Activated naive CD4-positive, alpha-beta T cell treated with anti-CD3 and anti-CD28 coated beads, Interleukin-2, amount 50 U/mL, for 72 hours (primary cell): Measurements from ENCODE around the gene IFT122. TPM values are rescaled to one million over a fixed set of nuclear protein-coding genes. Genes with fewer than 3 reads are reported as not detected.
"Not testable (repeated sequence)": the region's sequence is repeated elsewhere in the genome, so short reads cannot be mapped to it uniquely, and the experiment has no call there.

Experiments
- ATAC-seq, 2 donors: fragments of 150-1000 bp; cut with Tn5 transposase; 2 replicates each; pipeline ENCODE4 v1.10.0; 2021; ENCODE audit warnings: mild to moderate bottlenecking in 2 of 2, moderate library complexity in 2 of 2
- DNase-seq, 2 donors: peaks; one replicate each; pipeline ENCODE4 v3.0.0; 2021 to 2022; ENCODE audit warnings: low spot score in 2 of 2
- H3K27ac Mint-ChIP-seq, 2 donors: one replicate each; pipeline ENCODE4 v1.8.0; 2022; ENCODE audit warnings: mild to moderate bottlenecking in 2 of 2, mixed read lengths in 2 of 2
- H3K36me3 Mint-ChIP-seq, 2 donors: one replicate each; pipeline ENCODE4 v1.8.0; 2022; ENCODE audit warnings: mixed read lengths in 2 of 2
- H3K9me3 Mint-ChIP-seq, 2 donors: one replicate each; pipeline ENCODE4 v1.8.0; 2022; ENCODE audit warnings: mixed read lengths in 2 of 2
- total RNA-seq, 2 donors: library from RNA; stranded (reverse); gene quantifications; one replicate each; pipeline ENCODE4 v1.2.3, GENCODE V29; 2022

Gene IFT122
- total RNA-seq, 2 donors from 2014 or later = 29.5 to 39.8 TPM

- H3K27ac Mint-ChIP-seq = peak within 1 kb of the TSS in 1 of 2 donors; percentile 22
- H3K9me3 Mint-ChIP-seq = no peaks in the 10 kb centered on the region
- ATAC-seq = no peak
- H3K36me3 Mint-ChIP-seq = no peaks in the 10 kb centered on the region
- DNase-seq = no peak
These were observed 103.2 kb downstream of the IFT122 start, which contains the start of gene H1-8 for GRCh38 chr3:129543156-129543790. Gene H1-8 (plus strand): TSS chr3:129543175. CDS start chr3:129543219, 44 bp downstream.

- ATAC-seq (no peak), DNase-seq (no peak)
- H3K36me3 Mint-ChIP-seq = no peaks in the 10 kb centered on the region
- no peaks in the 10 kb centered on the region for H3K9me3 Mint-ChIP-seq
- peak overlapping the region in 1 of 2 donors; percentile 22 for H3K27ac Mint-ChIP-seq
These were observed 104.0 kb downstream of the IFT122 start for GRCh38 chr3:129543999-129544398.

GRCh38 chr3:129545951-129546350, 105.9 kb downstream of the IFT122 start:
- DNase-seq, H3K9me3 Mint-ChIP-seq, H3K36me3 Mint-ChIP-seq, H3K27ac Mint-ChIP-seq, ATAC-seq: not testable (repeated sequence)

GRCh38 chr3:129547241-129547640, 107.2 kb downstream of the IFT122 start:
- DNase-seq = no peak
- no peak overlapping the region for H3K27ac Mint-ChIP-seq
- H3K36me3 Mint-ChIP-seq = no peaks in the 10 kb centered on the region
- H3K9me3 Mint-ChIP-seq = no peaks in the 10 kb centered on the region
- ATAC-seq = no peak

- Mint-ChIP-seq H3K9me3 (no peaks in the 10 kb centered on the region), H3K27ac (no peak overlapping the region), H3K36me3 (no peaks in the 10 kb centered on the region)
- ATAC-seq (no peak), DNase-seq (no peak)
These were observed 108.3 kb downstream of the IFT122 start for GRCh38 chr3:129548104-129548965.

GRCh38 chr3:129549006-129549800, 109.2 kb downstream of the IFT122 start:
- DNase-seq = no peak
- no peak overlapping the region for H3K27ac Mint-ChIP-seq
- H3K36me3 Mint-ChIP-seq = no peaks in the 10 kb centered on the region
- no peaks in the 10 kb centered on the region for H3K9me3 Mint-ChIP-seq
- no peak for ATAC-seq

GRCh38 chr3:129549805-129550204, 109.8 kb downstream of the IFT122 start:
- no peak for DNase-seq
- no peak for ATAC-seq
- Mint-ChIP-seq H3K9me3 (no peaks in the 10 kb centered on the region), H3K27ac (no peak overlapping the region), H3K36me3 (no peaks in the 10 kb centered on the region)

GRCh38 chr3:129552287-129553050, 112.4 kb downstream of the IFT122 start:
- Mint-ChIP-seq H3K9me3 (no peaks in the 10 kb centered on the region), H3K27ac (no peak overlapping the region), H3K36me3 (no peaks in the 10 kb centered on the region)
- no peak for ATAC-seq
- no peak for DNase-seq

GRCh38 chr3:129553171-129553570, 113.1 kb downstream of the IFT122 start:
- no peaks in the 10 kb centered on the region for H3K36me3 Mint-ChIP-seq
- DNase-seq = no peak
- no peak overlapping the region for H3K27ac Mint-ChIP-seq
- ATAC-seq = no peak
- no peaks in the 10 kb centered on the region for H3K9me3 Mint-ChIP-seq

- DNase-seq (no peak), ATAC-seq (peak in 1 of 2 donors; percentile 55)
- H3K36me3 Mint-ChIP-seq = no peaks in the 10 kb centered on the region
- H3K9me3 Mint-ChIP-seq = no peaks in the 10 kb centered on the region
- no peak overlapping the region for H3K27ac Mint-ChIP-seq
These were observed 113.7 kb downstream of the IFT122 start for GRCh38 chr3:129553719-129554118.

- ATAC-seq (no peak), DNase-seq (no peak)
- H3K36me3 Mint-ChIP-seq = no peaks in the 10 kb centered on the region
- no peak overlapping the region for H3K27ac Mint-ChIP-seq
- H3K9me3 Mint-ChIP-seq = no peaks in the 10 kb centered on the region
These were observed 114.5 kb downstream of the IFT122 start for GRCh38 chr3:129554356-129555152.

GRCh38 chr3:129555153-129555550, 115.1 kb downstream of the IFT122 start:
- ATAC-seq = no peak
- Mint-ChIP-seq H3K9me3 (no peaks in the 10 kb centered on the region), H3K36me3 (no peaks in the 10 kb centered on the region), H3K27ac (no peak overlapping the region)
- no peak for DNase-seq

- Mint-ChIP-seq H3K27ac (no peak overlapping the region), H3K36me3 (no peaks in the 10 kb centered on the region), H3K9me3 (no peaks in the 10 kb centered on the region)
- ATAC-seq (no peak), DNase-seq (no peak)
These were observed 115.8 kb downstream of the IFT122 start for GRCh38 chr3:129555616-129556357.

GRCh38 chr3:129556358-129556695, 116.3 kb downstream of the IFT122 start:
- ATAC-seq = no peak
- H3K9me3 Mint-ChIP-seq = no peaks in the 10 kb centered on the region
- H3K36me3 Mint-ChIP-seq = no peaks in the 10 kb centered on the region
- H3K27ac Mint-ChIP-seq = no peak overlapping the region
- no peak for DNase-seq

GRCh38 chr3:129556890-129557547, 117.0 kb downstream of the IFT122 start:
- Mint-ChIP-seq H3K36me3 (no peaks in the 10 kb centered on the region), H3K27ac (no peak overlapping the region), H3K9me3 (no peaks in the 10 kb centered on the region)
- ATAC-seq (no peak), DNase-seq (no peak)
